GM23338 (cell line): ENCODE measurements around the gene UBE2F. TPM values are rescaled to one million over a fixed set of nuclear protein-coding genes. Genes with fewer than 3 reads are reported as not detected.

Source experiments
- ATAC-seq: fragments of 200-7000 bp; cut with Tn5 transposase; 3 replicates; pipeline ENCODE4 v1.9.1; 2020
- DNase-seq: peaks from one replicate; pipeline ENCODE4 v3.0.0-alpha.2; 2015; ENCODE audit warnings: low spot score
- H2AFZ ChIP-seq: fragments of 200-600 bp; sonication (generic); 2 replicates; pipeline ENCODE4 v1.8.0; 2016; ENCODE audit warnings: antibody characterized with exemption, mild to moderate bottlenecking, moderate library complexity
- H3F3A ChIP-seq: fragments of 200-600 bp; sonication (generic); replicated peaks from 2 replicates; pipeline ENCODE4 v1.8.0; 2017; ENCODE audit warnings: antibody characterized with exemption, mixed run types, low read depth
- H3K27ac ChIP-seq: fragments of 200-600 bp; sonication (generic); 2 replicates; pipeline ENCODE4 v1.6.1; 2016; ENCODE audit warnings: low read depth
- H3K27me3 ChIP-seq: fragments of 200-600 bp; sonication (generic); 2 replicates; pipeline ENCODE4 v1.8.0; 2016; ENCODE audit warnings: mild to moderate bottlenecking, mixed run types, moderate library complexity; ENCODE audit not compliant: insufficient read depth
- H3K36me3 ChIP-seq: fragments of 200-600 bp; sonication (generic); 2 replicates; pipeline ENCODE4 v1.8.0; 2016; ENCODE audit warnings: mild to moderate bottlenecking; ENCODE audit not compliant: insufficient read depth
- H3K4me1 ChIP-seq: fragments of 200-600 bp; sonication (generic); 2 replicates; pipeline ENCODE4 v1.8.0; 2016; ENCODE audit warnings: mild to moderate bottlenecking, moderate library complexity; ENCODE audit not compliant: insufficient read depth
- H3K4me2 ChIP-seq: fragments of 200-600 bp; sonication (generic); 2 replicates; pipeline ENCODE4 v1.7.1; 2017; ENCODE audit warnings: mixed run types
- H3K4me3 ChIP-seq: fragments of 200-600 bp; sonication (generic); 2 replicates; pipeline ENCODE4 v1.6.1; 2016; ENCODE audit warnings: mixed run types
- H3K79me2 ChIP-seq: fragments of 200-600 bp; sonication (generic); replicated peaks from 2 replicates; pipeline ENCODE4 v1.8.0; 2017; ENCODE audit warnings: mild to moderate bottlenecking; ENCODE audit not compliant: insufficient read depth
- H3K9me2 ChIP-seq: fragments of 200-600 bp; sonication (generic); 2 replicates; pipeline ENCODE4 v1.8.0; 2017; ENCODE audit not compliant: insufficient read depth
- H4K20me1 ChIP-seq: fragments of 200-600 bp; sonication (generic); replicated peaks from 2 replicates; pipeline ENCODE4 v1.8.0; 2017; ENCODE audit warnings: mild to moderate bottlenecking; ENCODE audit not compliant: insufficient read depth
- H3K27ac Mint-ChIP-seq: 2 replicates; pipeline ENCODE4 v1.8.0; 2020; ENCODE audit warnings: inconsistent platforms, mild to moderate bottlenecking, moderate library complexity, mixed read lengths
- H3K27me3 Mint-ChIP-seq: 3 replicates; pipeline ENCODE4 v1.8.0; 2022; ENCODE audit warnings: low read depth, mild to moderate bottlenecking, moderate library complexity, mixed read lengths, inconsistent platforms; ENCODE audit not compliant: insufficient read depth, poor library complexity
- H3K36me3 Mint-ChIP-seq: 3 replicates; pipeline ENCODE4 v1.8.0; 2021; ENCODE audit warnings: low read depth, mild to moderate bottlenecking, inconsistent platforms, moderate library complexity, mixed read lengths
- H3K4me1 Mint-ChIP-seq: 3 replicates; pipeline ENCODE4 v1.8.0; 2020; ENCODE audit warnings: mild to moderate bottlenecking, inconsistent platforms, mixed read lengths
- H3K4me3 Mint-ChIP-seq: 3 replicates; pipeline ENCODE4 v1.8.0; 2021; ENCODE audit warnings: moderate library complexity, mild to moderate bottlenecking, inconsistent platforms, mixed read lengths
- H3K9me3 Mint-ChIP-seq: 3 replicates; pipeline ENCODE4 v1.8.0; 2020; ENCODE audit warnings: moderate library complexity, mild to moderate bottlenecking, inconsistent platforms, mixed read lengths
- CREB1 ChIP-seq: fragments of 250-450 bp; sonication (Bioruptor Pico); IDR thresholded peaks from 2 replicates; pipeline ENCODE4 v1.5.0; 2020; ENCODE audit warnings: low read depth, mild to moderate bottlenecking, moderate library complexity
- CTCF ChIP-seq, 2 experiments: fragments of 200-600 bp in 1 of 2; sonication (generic) in 1 of 2; conservative IDR thresholded peaks; 2 replicates each; pipeline versions ENCODE4 v1.5.1 to v1.6.1; 2016 to 2017; ENCODE audit warnings: antibody characterized with exemption in 2 of 2, low read depth in 2 of 2, mild to moderate bottlenecking in 2 of 2, moderate library complexity in 1 of 2
- EZH2 ChIP-seq: fragments of 200-600 bp; sonication (generic); IDR thresholded peaks from one replicate; pipeline ENCODE4 v1.8.0; 2017; ENCODE audit warnings: antibody characterized with exemption, mild to moderate bottlenecking, low read depth; ENCODE audit not compliant: unreplicated experiment
- JUNB ChIP-seq: IDR thresholded peaks from one replicate; pipeline ENCODE4 v1.6.1; 2016; ENCODE audit warnings: antibody characterized with exemption; ENCODE audit not compliant: unreplicated experiment
- NANOG ChIP-seq: IDR thresholded peaks from 2 replicates; pipeline ENCODE4 v1.6.1; 2016; ENCODE audit warnings: antibody characterized with exemption, borderline replicate concordance
- POLR2AphosphoS5 ChIP-seq: IDR thresholded peaks from 2 replicates; pipeline ENCODE4 v1.6.1; 2016; ENCODE audit warnings: antibody characterized with exemption, low read depth
- REST ChIP-seq: IDR thresholded peaks from one replicate; pipeline ENCODE4 v1.6.1; 2018; ENCODE audit warnings: antibody characterized with exemption; ENCODE audit not compliant: unreplicated experiment
- STAT1 ChIP-seq: IDR thresholded peaks from one replicate; pipeline ENCODE4 v1.6.1; 2016; ENCODE audit warnings: antibody characterized with exemption; ENCODE audit not compliant: unreplicated experiment
- ZNF114 ChIP-seq: fragments of 250-450 bp; sonication (Bioruptor Pico); IDR thresholded peaks from 2 replicates; pipeline ENCODE4 v1.5.0; 2020; ENCODE audit warnings: mild to moderate bottlenecking, moderate library complexity
- ZNF331 ChIP-seq: fragments of 250-450 bp; sonication (Bioruptor Pico); IDR thresholded peaks from 2 replicates; pipeline ENCODE4 v1.5.0; 2020; ENCODE audit warnings: low read depth, mild to moderate bottlenecking, moderate library complexity
- ZNF462 ChIP-seq: fragments of 250-450 bp; sonication (Bioruptor Pico); IDR thresholded peaks from 2 replicates; pipeline ENCODE4 v1.5.0; 2020; ENCODE audit warnings: mild to moderate bottlenecking, moderate library complexity
- polyA plus RNA-seq: library from polyadenylated mRNA; unstranded; fragments of >200 nt; fragmentation: Nextera tagmentation; extraction: Ambion mirVana; gene quantifications from 2 replicates; pipeline ENCODE4 v1.2.1, GENCODE V29; 2016
- total RNA-seq: library from RNA; depleted of rRNA; stranded (reverse); fragments of >200 nt; shearing (Covaris generic); gene quantifications from 2 replicates; pipeline ENCODE4 v1.2.3, GENCODE V29; 2014
- TF ChIP-seq, protein P1 (sequence below): IDR thresholded peaks from 2 replicates; pipeline ENCODE4 v1.6.1; 2016; ENCODE audit warnings: antibody characterized with exemption

Gene UBE2F
- total and polyA plus RNA-seq, 2 experiments from 2014 or later, result 98.2 to 106 TPM

GRCh38 chr2:238084761-238085160 is 117.9 kb downstream of the UBE2F start:
- Mint-ChIP-seq H3K4me1 (peaks cover 9% of the 10 kb centered on the region), H3K9me3 (no peaks in the 10 kb centered on the region; the same call in 2 of the 3 replicates), H3K4me3 (no peak overlapping the region), H3K36me3 (peaks cover 85% of the 10 kb centered on the region), H3K27ac (no peak overlapping the region; the same call in 1 of the 2 replicates), H3K27me3 (peaks cover 6% of the 10 kb centered on the region)
- Histone ChIP-seq H2AFZ (no peak overlapping the region), H3K4me2 (no peak overlapping the region), H3K9me2 (no peaks in the 10 kb centered on the region), H3K79me2 (0 out of 2 replicates have a peak, but pooled peaks cover 6% of the 10 kb centered on the region), H3K36me3 (peaks cover 56% of the 10 kb centered on the region), H3F3A (0 out of 2 replicates have a peak, but pooled peaks cover 6% of the 10 kb centered on the region), H3K4me1 (peaks cover 7% of the 10 kb centered on the region), H3K27ac (no peak overlapping the region), H3K27me3 (no peaks in the 10 kb centered on the region), H4K20me1 (peaks cover 8% of the 10 kb centered on the region; the same call in 1 of the 2 replicates), H3K4me3 (no peak overlapping the region)
- TF ChIP-seq ZNF462 (CRISPR knock-in tag) (no peak), EZH2 (no peak), JUNB (no peak), REST (no peak), ZNF331 (CRISPR knock-in tag) (no peak), CREB1 (no peak), CTCF (conservative IDR thresholded peaks at IDR 0.05; ENCODE audit: low read depth in 2 of 2) (no peak), POLR2AphosphoS5 (no peak), ZNF114 (CRISPR knock-in tag) (no peak), STAT1 (no peak), NANOG (no peak)
- TF ChIP-seq, protein P1, sequence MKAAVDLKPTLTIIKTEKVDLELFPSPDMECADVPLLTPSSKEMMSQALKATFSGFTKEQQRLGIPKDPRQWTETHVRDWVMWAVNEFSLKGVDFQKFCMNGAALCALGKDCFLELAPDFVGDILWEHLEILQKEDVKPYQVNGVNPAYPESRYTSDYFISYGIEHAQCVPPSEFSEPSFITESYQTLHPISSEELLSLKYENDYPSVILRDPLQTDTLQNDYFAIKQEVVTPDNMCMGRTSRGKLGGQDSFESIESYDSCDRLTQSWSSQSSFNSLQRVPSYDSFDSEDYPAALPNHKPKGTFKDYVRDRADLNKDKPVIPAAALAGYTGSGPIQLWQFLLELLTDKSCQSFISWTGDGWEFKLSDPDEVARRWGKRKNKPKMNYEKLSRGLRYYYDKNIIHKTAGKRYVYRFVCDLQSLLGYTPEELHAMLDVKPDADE, result no peak
- DNase-seq (no peak), ATAC-seq (no peak)
